HG02678 (cell line): ENCODE results near the gene CDC14A.
"Not testable (repeated sequence)": the region's sequence is repeated elsewhere in the genome, so short reads cannot be mapped to it uniquely, and the experiment has no call there.

Experiments used
- ATAC-seq: cut with Tn5 transposase; IDR thresholded peaks from one replicate; pipeline ENCODE4 v1.9.1; 2021; ENCODE audit warnings: mild to moderate bottlenecking, moderate library complexity; ENCODE audit not compliant: unreplicated experiment

The CDC14A gene

GRCh38 chr1:100335436-100335835 is 16.9 kb upstream of the CDC14A start:
- ATAC-seq = no peak

DNA sequence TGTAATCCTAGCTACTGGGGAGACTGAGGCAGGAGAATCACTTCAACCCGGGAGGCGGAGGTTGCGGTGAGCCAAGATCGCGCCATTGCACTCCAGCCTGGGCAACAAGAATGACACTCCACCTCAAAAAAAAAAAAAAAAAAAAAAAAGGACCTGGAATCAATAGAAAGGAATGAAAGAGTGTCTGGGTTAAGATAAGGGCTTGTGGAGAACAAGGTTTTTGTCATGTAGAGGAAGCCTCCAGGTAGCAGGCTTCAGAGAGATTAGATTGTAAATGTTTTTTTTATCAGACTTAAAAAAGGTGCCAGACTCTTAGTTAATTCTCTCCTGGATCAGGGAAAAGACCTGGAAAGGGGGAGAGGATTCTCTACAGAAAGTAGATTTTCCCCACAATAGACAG is 14.4 kb upstream of the CDC14A start:
- ATAC-seq = not testable (repeated sequence)

DNA sequence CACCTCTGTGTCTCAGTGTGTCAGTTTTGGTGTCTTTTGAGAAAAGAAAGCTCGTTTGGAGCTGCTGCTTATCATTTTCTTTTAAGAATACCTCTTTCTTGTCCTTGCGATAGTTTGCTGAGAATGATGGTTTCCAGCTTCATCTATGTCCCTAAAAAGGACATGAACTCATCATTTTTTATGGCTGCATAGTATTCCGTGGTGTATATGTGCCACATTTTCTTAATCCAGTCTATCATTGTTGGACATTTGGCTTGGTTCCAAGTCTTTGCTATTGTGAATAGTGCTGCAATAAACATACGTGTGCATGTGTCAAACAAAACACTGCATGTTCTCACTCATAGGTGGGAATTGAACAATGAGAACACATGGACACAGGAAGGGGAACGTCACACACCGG is 12.6 kb upstream of the CDC14A start:
- not testable (repeated sequence) for ATAC-seq

DNA sequence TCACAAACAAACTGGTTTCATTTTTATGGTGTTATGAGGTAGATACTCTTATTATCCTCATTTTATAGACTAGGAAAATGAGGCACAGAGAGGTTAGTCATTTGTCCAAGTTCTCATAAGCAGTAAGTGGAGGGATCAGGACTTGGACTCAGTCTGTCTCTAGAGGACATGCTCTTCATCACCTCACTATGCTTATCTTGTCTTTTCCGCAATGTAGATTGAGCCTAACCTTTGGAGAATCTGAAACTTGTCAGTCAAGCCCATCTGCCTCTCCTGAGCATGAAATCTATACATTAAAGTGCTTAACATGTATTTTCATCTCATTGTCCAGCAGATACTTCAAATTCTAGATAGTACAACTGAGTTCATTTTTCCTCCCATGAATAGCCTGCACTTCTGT is 11.8 kb upstream of the CDC14A start:
- ATAC-seq = no peak

- ATAC-seq = no peak
These were observed 10.0 kb upstream of the CDC14A start for GRCh38 chr1:100342348-100342747.

DNA sequence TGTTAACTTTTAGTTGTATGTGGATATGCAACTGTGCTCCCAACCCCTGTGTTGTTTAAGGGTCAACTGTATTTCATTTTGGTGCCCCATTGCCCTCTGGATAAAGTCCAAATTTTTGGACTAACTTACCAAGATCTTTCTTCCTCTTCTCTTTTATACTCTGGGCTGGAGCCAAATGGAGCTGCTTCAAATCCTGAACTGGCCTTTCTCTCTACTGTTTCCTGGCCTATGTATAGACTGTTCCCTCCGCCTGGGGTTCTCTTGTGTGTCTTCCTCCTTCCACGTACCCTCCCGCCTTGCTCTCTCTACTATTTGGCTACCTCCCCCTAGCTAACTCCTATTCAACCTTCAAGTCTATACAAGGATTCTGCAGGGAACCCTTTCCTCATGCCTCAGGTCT is 8.4 kb upstream of the CDC14A start:
- no peak for ATAC-seq

GRCh38 chr1:100344774-100345173 is 7.5 kb upstream of the CDC14A start:
- ATAC-seq = no peak

DNA sequence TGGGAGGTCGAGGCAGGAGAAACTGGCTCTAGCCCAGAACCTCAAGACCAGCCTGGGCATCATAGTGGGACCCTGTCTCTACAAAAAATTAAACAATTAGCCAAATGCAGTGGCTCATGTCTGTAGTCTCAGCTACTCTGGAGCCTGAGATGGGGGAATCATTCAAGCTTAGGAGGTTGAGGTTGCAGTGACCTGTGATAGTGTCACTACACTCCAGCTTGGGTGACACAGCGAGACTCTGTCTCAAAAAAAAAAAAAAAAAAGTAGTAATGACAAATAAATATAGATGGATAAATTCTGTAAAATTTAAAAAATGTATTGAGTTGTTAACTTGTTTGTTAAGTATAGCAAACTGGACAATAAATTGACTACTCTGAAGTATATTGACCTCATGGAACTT is 5.9 kb upstream of the CDC14A start:
- no peak for ATAC-seq

DNA sequence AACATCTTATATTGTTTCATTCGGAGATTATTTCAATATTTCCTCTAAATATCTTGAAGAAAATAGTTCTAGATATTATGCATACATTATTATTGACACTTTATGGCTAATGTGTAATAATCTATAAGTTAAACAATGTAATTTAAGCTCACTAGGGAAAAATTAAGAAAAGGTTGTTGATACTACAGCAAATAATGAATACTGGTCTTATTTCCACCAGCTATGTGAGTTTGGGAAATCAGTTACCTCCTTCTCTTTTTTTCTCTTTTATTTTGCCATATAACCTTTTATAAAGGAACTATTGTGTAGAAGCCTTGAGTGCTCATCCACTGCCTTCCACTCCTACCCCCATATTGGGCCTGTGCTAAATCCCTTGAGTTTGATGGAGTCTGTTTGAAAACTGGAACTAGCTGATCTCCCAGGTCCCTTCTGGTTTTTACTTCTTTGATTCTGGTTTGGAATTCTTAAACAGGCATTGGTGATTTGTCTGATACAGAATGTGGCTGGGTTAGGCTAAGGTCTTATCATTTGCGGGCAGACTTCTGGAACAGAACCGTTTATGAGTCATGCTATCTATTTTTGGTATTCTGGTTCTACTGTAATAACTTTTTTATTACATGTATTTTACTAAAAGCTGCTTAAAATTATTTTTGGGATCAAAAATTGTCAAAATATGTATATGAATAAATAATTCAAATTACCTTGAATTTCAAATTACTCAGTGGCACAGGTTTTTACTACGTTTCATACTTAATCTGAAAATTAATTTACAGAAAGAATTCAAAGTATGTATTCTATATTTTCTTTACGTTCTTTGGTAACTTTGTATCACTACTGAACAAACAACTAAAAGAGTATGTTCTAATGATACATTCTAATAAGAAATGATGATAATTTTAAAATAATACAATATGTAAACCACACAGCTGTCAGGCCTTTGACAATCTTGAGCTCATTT is 5.0 kb upstream of the CDC14A start:
- ATAC-seq = no peak

GRCh38 chr1:100348549-100349144 is 3.7 kb upstream of the CDC14A start:
- ATAC-seq = no peak

DNA sequence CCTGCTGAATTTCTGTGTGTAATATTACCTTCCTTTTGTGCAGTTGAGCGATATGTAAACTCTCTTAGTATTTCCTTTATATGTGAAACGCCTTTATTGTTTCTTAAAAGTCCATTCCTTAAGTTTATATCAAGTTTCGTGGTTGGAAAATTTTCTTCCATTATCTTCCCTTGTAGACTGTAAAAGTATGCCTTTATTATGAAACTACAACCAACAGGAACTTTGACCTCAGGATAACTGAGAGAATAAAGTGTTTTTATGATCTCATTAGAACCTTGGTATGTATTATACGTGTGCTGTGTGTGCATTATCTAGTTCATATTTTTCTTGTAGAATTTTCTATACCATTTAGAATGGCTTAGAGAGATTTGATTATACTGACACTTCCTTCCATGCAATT is 3.1 kb upstream of the CDC14A start:
- ATAC-seq = no peak

DNA sequence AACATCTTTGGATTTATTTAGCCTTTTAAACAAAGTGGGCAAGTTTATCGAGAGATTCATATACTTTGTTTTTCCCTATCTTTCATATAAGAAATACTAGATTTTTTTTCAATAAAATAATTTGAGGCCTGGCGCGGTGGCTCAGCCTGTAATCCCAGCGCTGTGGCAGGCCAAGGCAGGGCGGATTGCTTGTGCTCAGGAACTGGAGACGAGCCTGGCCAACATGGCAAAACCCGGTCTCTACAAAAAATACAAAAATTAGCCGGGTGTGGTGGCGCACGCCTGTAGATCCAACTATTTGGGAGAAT is 1.6 kb upstream of the CDC14A start:
- no peak for ATAC-seq

- ATAC-seq = peak; percentile 65
These were observed 1.0 kb upstream of the CDC14A start for GRCh38 chr1:100351095-100351887.

DNA sequence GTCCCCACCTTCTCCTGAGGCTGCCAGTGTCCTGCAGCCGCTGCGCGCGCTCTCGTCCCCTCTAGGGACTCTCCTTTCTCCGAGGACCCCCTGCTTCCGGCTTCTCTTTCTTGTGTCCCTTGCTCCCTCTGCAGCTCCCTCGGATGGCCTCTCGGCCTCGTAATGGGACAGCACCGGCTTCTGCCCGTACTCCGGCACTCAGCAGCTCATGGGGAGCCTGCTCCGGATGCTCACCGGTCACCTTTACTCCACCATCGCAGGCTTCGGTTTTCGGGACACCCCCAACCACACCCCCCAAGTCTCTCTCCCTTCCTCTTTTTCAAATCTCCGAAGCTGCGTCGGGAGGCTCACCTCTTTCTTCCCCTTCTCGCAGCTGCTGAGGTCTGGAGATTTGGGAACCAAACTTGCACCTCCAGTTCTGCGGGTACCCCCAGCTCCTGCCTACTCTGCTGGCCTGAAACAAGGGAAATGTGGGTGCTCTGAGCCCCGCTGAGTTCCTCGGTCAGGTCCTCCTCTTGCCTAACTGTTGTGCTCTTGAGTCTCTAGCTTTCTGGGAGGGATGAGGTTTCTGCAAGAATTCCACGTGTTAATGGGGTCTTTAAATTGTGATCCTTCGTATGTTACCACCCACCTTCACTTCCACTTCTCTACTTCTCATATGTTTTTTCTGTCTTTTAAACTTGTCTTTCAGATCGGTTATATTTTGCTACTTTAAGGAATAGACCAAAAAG is 930 bp downstream of the CDC14A start:
- peak; percentile 19 for ATAC-seq

- ATAC-seq = no peak
These were observed 1.7 kb downstream of the CDC14A start for GRCh38 chr1:100353988-100354387.

DNA sequence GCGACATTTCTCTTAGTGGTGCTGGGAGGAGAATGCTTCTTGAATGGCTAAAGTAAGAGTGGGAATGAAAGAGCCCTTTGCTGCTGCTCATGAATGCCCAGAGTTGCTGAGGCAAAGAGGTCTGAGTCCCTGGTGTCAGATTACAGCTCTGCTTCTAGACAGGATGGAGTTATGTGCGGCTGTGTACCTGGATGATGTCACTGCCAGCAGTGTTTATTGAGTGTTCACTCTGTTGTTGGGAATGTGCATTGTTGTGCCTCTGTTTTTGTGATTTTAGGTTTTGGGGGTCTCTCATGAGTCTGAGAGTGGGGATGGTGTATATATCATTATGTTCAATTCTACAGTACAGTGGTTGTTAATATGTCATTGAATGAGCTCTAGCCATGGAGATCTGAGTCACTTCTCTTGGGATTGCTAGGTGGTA is 2.7 kb downstream of the CDC14A start:
- ATAC-seq = no peak

DNA sequence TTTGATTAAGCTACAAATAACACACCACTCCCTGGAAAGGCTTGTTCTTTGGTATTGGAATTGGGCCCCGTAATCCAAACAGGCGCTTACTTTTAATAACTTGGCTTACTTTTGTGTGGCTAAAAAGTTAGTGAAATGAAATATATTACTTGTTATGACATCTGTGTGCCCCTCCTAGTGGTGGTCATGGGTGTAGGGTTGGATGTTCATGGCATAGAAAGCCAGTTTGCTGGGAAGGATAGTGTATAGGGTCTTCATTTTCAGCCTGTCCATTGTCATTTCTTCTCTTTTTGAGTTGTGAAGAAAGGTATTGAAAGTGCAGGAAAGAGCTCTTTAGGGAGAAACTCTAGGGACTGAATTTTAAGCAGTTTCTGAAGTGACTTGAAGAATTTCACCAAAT is 5.9 kb downstream of the CDC14A start:
- peak; percentile 39 for ATAC-seq

DNA sequence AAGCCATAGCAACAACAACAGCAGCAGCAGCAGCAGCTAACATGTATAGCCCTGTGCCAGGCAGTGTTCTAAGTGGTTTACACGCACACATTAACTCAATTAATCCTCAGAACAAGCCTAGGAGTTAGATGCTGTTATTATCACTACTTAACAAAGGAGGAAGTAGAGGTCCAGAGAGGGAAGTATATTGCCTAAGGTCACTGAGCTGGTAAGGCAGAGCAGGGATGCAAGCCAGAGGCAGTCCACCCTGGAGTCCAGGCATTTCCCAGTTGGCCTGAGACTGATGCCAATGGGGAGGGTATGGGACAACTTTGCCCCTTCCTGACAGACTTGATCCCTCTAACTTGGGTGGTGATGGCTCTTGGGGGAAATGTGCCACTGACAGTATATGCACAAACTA is 6.8 kb downstream of the CDC14A start:
- no peak for ATAC-seq

- ATAC-seq = no peak
These were observed 8.6 kb downstream of the CDC14A start for GRCh38 chr1:100360790-100361510.

GRCh38 chr1:100361511-100362089 is 9.3 kb downstream of the CDC14A start:
- no peak for ATAC-seq
